OCI-LY3 (cell line): ENCODE results near the gene GRIK5.

Experiments
- CTCF ChIP-seq: fragments of 200-600, 300-600 bp; sonication (generic); IDR thresholded peaks from 2 replicates; pipeline ENCODE4 v1.5.1; 2014; ENCODE audit warnings: antibody characterized with exemption, low read length, low read depth
- EZH2phosphoT487 ChIP-seq: fragments of 200-600 bp; shearing (Covaris generic); IDR thresholded peaks from 2 replicates; pipeline ENCODE4 v1.6.1; 2018; ENCODE audit warnings: antibody characterized with exemption, mixed run types, low read depth

- TF ChIP-seq CTCF (no peak), EZH2phosphoT487 (no peak)
These were observed 17.0 kb upstream of the GRIK5 start for GRCh38 chr19:42086770-42087550.
